H9 (cell line): ENCODE measurements around the gene SMLR1. TPM values are rescaled to one million over a fixed set of nuclear protein-coding genes. Genes with fewer than 3 reads are reported as not detected.

Experiments
- DNase-seq: peaks from one replicate; pipeline ENCODE4 v3.0.0-alpha.2; 2017
- H2AFZ ChIP-seq: one replicate; pipeline ENCODE4 v1.6.1; 2013; ENCODE audit warnings: mild to moderate bottlenecking, low read length, control low read depth, moderate library complexity
- H2AK5ac ChIP-seq: 2 replicates; pipeline ENCODE4 v1.6.1; 2013; ENCODE audit warnings: low read length, control low read depth, mixed read lengths; ENCODE audit not compliant: insufficient read length
- H2BK120ac ChIP-seq: one replicate; pipeline ENCODE4 v1.6.1; 2013; ENCODE audit warnings: low read depth, mild to moderate bottlenecking, low read length, control low read depth, inconsistent platforms; ENCODE audit not compliant: poor library complexity, severe bottlenecking
- H2BK12ac ChIP-seq: 2 replicates; pipeline ENCODE4 v1.6.1; 2013; ENCODE audit warnings: low read length, control low read depth, mixed read lengths, low read depth; ENCODE audit not compliant: insufficient read length
- H2BK15ac ChIP-seq: 2 replicates; pipeline ENCODE4 v1.6.1; 2013; ENCODE audit warnings: low read depth, low read length, control low read depth
- H2BK20ac ChIP-seq: one replicate; pipeline ENCODE4 v1.6.1; 2013; ENCODE audit warnings: low read depth, mild to moderate bottlenecking, low read length, control low read depth, inconsistent platforms; ENCODE audit not compliant: poor library complexity, severe bottlenecking
- H2BK5ac ChIP-seq: 2 replicates; pipeline ENCODE4 v1.6.1; 2013; ENCODE audit warnings: low read length, control low read depth, mixed read lengths; ENCODE audit not compliant: insufficient read length
- H3K14ac ChIP-seq: 2 replicates; pipeline ENCODE4 v1.6.1; 2013; ENCODE audit warnings: low read length, control low read depth; ENCODE audit not compliant: insufficient read depth
- H3K18ac ChIP-seq: 2 replicates; pipeline ENCODE4 v1.6.1; 2013; ENCODE audit warnings: low read depth, mild to moderate bottlenecking, mixed read lengths, low read length, control low read depth; ENCODE audit not compliant: insufficient read length
- H3K23ac ChIP-seq: 2 replicates; pipeline ENCODE4 v1.6.1; 2013; ENCODE audit warnings: low read length, control low read depth, mixed read lengths, low read depth; ENCODE audit not compliant: insufficient read length
- H3K23me2 ChIP-seq: 2 replicates; pipeline ENCODE4 v1.6.1; 2013; ENCODE audit warnings: low read depth, mild to moderate bottlenecking, mixed read lengths, low read length, control low read depth; ENCODE audit not compliant: insufficient read length, poor library complexity, severe bottlenecking
- H3K27ac ChIP-seq: 2 replicates; pipeline ENCODE4 v1.5.1; 2013; ENCODE audit warnings: low read length, control low read depth, mixed read lengths, low read depth; ENCODE audit not compliant: insufficient read length
- H3K27me3 ChIP-seq: 2 replicates; pipeline ENCODE4 v1.6.1; 2013; ENCODE audit warnings: low read length, control low read depth, inconsistent platforms; ENCODE audit not compliant: insufficient read depth
- H3K4ac ChIP-seq: 2 replicates; pipeline ENCODE4 v1.6.1; 2013; ENCODE audit warnings: low read depth, mild to moderate bottlenecking, control low read depth, inconsistent platforms, low read length, moderate library complexity
- H3K4me1 ChIP-seq: 2 replicates; pipeline ENCODE4 v1.6.1; 2013; ENCODE audit warnings: low read length, control low read depth, inconsistent platforms; ENCODE audit not compliant: insufficient read depth
- H3K4me2 ChIP-seq: 2 replicates; pipeline ENCODE4 v1.6.1; 2013; ENCODE audit warnings: low read length, control low read depth, mixed read lengths; ENCODE audit not compliant: insufficient read length, insufficient read depth
- H3K56ac ChIP-seq: 2 replicates; pipeline ENCODE4 v1.6.1; 2013; ENCODE audit warnings: low read depth, mild to moderate bottlenecking, mixed read lengths, low read length, control low read depth; ENCODE audit not compliant: insufficient read length
- H3K79me1 ChIP-seq: 2 replicates; pipeline ENCODE4 v1.6.1; 2013; ENCODE audit warnings: low read depth, mild to moderate bottlenecking, moderate library complexity, low read length, control low read depth, inconsistent platforms; ENCODE audit not compliant: insufficient read depth, poor library complexity, severe bottlenecking
- H3K79me2 ChIP-seq: 2 replicates; pipeline ENCODE4 v1.6.1; 2013; ENCODE audit warnings: low read length, control low read depth, inconsistent platforms; ENCODE audit not compliant: insufficient read depth
- H3K9ac ChIP-seq: 2 replicates; pipeline ENCODE4 v1.6.1; 2013; ENCODE audit warnings: low read length, control low read depth, mixed read lengths; ENCODE audit not compliant: insufficient read length; ENCODE audit errors: extremely low read depth
- H3K9me3 ChIP-seq: one replicate; pipeline ENCODE4 v1.6.1; 2013; ENCODE audit warnings: low read depth, low read length, inconsistent platforms; ENCODE audit not compliant: control insufficient read depth
- H3T11ph ChIP-seq: one replicate; pipeline ENCODE4 v1.6.1; 2013; ENCODE audit warnings: mild to moderate bottlenecking, low read length, control low read depth, inconsistent platforms
- H4K20me1 ChIP-seq: one replicate; pipeline ENCODE4 v1.6.1; 2013; ENCODE audit not compliant: control insufficient read depth, insufficient read length, insufficient read depth
- H4K5ac ChIP-seq: 2 replicates; pipeline ENCODE4 v1.6.1; 2013; ENCODE audit warnings: low read depth, mild to moderate bottlenecking, mixed read lengths, low read length, control low read depth; ENCODE audit not compliant: insufficient read length
- H4K8ac ChIP-seq: replicated peaks from 2 replicates; pipeline ENCODE4 v1.6.1; 2013; ENCODE audit warnings: low read length, control low read depth, mixed read lengths, low read depth; ENCODE audit not compliant: insufficient read length
- H4K91ac ChIP-seq: 2 replicates; pipeline ENCODE4 v1.6.1; 2013; ENCODE audit warnings: low read depth, mild to moderate bottlenecking, moderate library complexity, mixed read lengths, low read length, control low read depth; ENCODE audit not compliant: insufficient read length
- H3K27ac Mint-ChIP-seq, 3 experiments: 2 replicates in 2 of 3; 3 replicates in 1 of 3; pipeline ENCODE4 v1.8.0; 2020 to 2021; ENCODE audit warnings: mixed read lengths in 3 of 3, mild to moderate bottlenecking in 1 of 3, moderate library complexity in 1 of 3
- H3K27me3 Mint-ChIP-seq: 2 replicates; pipeline ENCODE4 v1.8.0; 2021; ENCODE audit warnings: low read depth, mild to moderate bottlenecking, moderate library complexity, mixed read lengths
- H3K36me3 Mint-ChIP-seq, 3 experiments: 2 replicates in 2 of 3; 3 replicates in 1 of 3; pipeline ENCODE4 v1.8.0; 2020 to 2021; ENCODE audit warnings: low read depth in 3 of 3, mixed read lengths in 3 of 3; ENCODE audit not compliant: insufficient read depth in 1 of 3
- H3K4me1 Mint-ChIP-seq, 2 experiments: 2 replicates each; pipeline ENCODE4 v1.8.0; 2020; ENCODE audit warnings: mixed read lengths in 2 of 2
- H3K4me3 Mint-ChIP-seq, 2 experiments: 2 replicates in 1 of 2; 3 replicates in 1 of 2; pipeline ENCODE4 v1.8.0; 2020 to 2021; ENCODE audit warnings: mild to moderate bottlenecking in 2 of 2, mixed read lengths in 2 of 2, moderate library complexity in 1 of 2
- H3K9me3 Mint-ChIP-seq, 2 experiments: 2 replicates in 1 of 2; 3 replicates in 1 of 2; pipeline ENCODE4 v1.8.0; 2020; ENCODE audit warnings: mild to moderate bottlenecking in 2 of 2, mixed read lengths in 2 of 2, moderate library complexity in 1 of 2
- WGBS: extraction: QIAGEN DNeasy Blood & Tissue Kit; methylation state at CpG from one replicate; pipeline ENCODE4 v1.1.7; 2013; ENCODE audit warnings: missing lambda C conversion rate, low lambda C conversion rate, mixed read lengths; ENCODE audit not compliant: insufficient read length; ENCODE audit errors: extremely low coverage; 5-methylcytosine and 5-hydroxymethylcytosine counted together
- total RNA-seq: library from RNA; stranded (reverse); gene quantifications from 2 replicates; pipeline ENCODE4 v1.2.1, GENCODE V29; 2021
- TF ChIP-seq, protein P1 (sequence below): fragments of 200-600 bp; sonication (generic); conservative IDR thresholded peaks from 3 replicates; pipeline ENCODE4 v1.8.0; 2021; ENCODE audit warnings: antibody characterized with exemption, mild to moderate bottlenecking

The SMLR1 gene
- total RNA-seq, 1 experiment from 2014 or later, result not detected

DNA sequence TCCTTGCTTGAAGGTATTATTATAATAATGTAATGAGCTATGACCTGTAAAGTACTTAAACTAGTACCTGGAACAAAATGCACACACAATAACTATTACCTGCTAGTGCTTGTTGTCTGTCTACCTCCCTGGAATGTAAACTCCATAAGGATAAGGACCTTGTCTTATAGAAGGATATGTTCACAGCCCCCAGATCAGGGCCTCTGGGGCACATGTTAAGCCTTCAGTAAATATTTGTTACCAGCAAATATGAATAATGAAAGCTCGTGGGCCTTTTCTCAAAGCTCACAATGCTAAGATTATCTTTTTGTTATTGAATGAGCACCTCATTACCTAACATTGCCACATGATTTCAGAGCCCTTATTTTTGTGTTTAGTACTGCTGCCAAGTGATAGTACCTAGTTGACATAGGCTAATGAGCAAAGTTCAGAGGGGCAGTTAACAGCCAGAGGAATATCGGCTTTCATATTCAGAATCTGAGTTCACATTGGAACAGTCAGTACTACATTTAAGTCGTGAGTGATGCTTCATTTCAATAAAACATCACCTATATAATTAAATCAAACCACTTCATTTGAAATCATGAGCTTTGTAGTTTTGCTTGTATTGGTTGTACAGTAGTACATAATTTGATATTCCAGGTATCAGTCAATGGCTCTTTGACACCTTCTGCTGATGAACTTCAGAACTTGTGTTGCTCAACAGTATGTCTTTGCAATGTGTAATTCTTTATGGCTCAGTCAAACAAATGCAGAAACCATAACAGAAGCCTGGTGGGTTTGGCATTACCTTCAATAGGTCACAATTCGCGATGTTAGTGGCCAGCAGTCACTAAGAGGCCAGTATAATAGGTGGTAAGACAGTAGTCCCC lies 11.8 kb upstream of the SMLR1 start:
- no peak overlapping the region for H4K91ac ChIP-seq
- Mint-ChIP-seq H3K27me3 (no peaks in the 10 kb centered on the region), H3K27ac (no peak overlapping the region; a peak in 1 of 7 replicates), H3K4me3 (no peak overlapping the region; a peak in 1 of 5 replicates), H3K9me3 (peaks cover 3 to 9% of the 10 kb centered on the region in 2 experiments), H3K36me3 (peaks cover 0 to 3% (median 0%) of the 10 kb centered on the region in 3 experiments; a peak in 2 of 7 replicates), H3K4me1 (0 out of 4 replicates have a peak, but pooled peaks cover 0 to 3% of the 10 kb centered on the region in 2 experiments)
- no peaks in the 10 kb centered on the region for H3K27me3 ChIP-seq
- no peaks in the 10 kb centered on the region for H3K9me3 ChIP-seq
- TF ChIP-seq, protein P1, sequence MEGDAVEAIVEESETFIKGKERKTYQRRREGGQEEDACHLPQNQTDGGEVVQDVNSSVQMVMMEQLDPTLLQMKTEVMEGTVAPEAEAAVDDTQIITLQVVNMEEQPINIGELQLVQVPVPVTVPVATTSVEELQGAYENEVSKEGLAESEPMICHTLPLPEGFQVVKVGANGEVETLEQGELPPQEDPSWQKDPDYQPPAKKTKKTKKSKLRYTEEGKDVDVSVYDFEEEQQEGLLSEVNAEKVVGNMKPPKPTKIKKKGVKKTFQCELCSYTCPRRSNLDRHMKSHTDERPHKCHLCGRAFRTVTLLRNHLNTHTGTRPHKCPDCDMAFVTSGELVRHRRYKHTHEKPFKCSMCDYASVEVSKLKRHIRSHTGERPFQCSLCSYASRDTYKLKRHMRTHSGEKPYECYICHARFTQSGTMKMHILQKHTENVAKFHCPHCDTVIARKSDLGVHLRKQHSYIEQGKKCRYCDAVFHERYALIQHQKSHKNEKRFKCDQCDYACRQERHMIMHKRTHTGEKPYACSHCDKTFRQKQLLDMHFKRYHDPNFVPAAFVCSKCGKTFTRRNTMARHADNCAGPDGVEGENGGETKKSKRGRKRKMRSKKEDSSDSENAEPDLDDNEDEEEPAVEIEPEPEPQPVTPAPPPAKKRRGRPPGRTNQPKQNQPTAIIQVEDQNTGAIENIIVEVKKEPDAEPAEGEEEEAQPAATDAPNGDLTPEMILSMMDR, result no peak
- H3K4me2 ChIP-seq, result no peak overlapping the region
- H2BK5ac ChIP-seq, result no peak overlapping the region
- H3K4ac ChIP-seq, result no peak overlapping the region
- DNase-seq, result no peak
- no peak overlapping the region for H2BK20ac ChIP-seq
- no peak overlapping the region for H3K9ac ChIP-seq
- H3K4me1 ChIP-seq, result no peaks in the 10 kb centered on the region
- H3K79me2 ChIP-seq, result no peaks in the 10 kb centered on the region
- no peak overlapping the region for H3K56ac ChIP-seq
- no peak overlapping the region for H4K5ac ChIP-seq
- no peaks in the 10 kb centered on the region for H3K79me1 ChIP-seq
- H2BK12ac ChIP-seq, result no peak overlapping the region
- no peak overlapping the region for H2BK120ac ChIP-seq
- no peaks in the 10 kb centered on the region for H3K23me2 ChIP-seq
- no peak overlapping the region for H3T11ph ChIP-seq
- H2AFZ ChIP-seq, result no peak overlapping the region
- H3K27ac ChIP-seq, result no peak overlapping the region
- H4K20me1 ChIP-seq, result no peaks in the 10 kb centered on the region
- H3K18ac ChIP-seq, result no peak overlapping the region
- no peak overlapping the region for H4K8ac ChIP-seq
- no peak overlapping the region for H3K23ac ChIP-seq
- no peak overlapping the region for H2AK5ac ChIP-seq
- no peak overlapping the region for H2BK15ac ChIP-seq
- H3K14ac ChIP-seq, result no peak overlapping the region
- WGBS, result no CpG with 5 or more reads among the region's 5 CpGs
